Myocyte (in vitro differentiated cells): ENCODE results near the gene NTNG2. TPM values are rescaled to one million over a fixed set of nuclear protein-coding genes. Genes with fewer than 3 reads are reported as not detected.
A peak's percentile ranks its signal among the peaks of the same experiment; 100 is the strongest.

Source experiments
- DNase-seq: peaks from one replicate; pipeline ENCODE4 v3.0.0-alpha.2; 2012; ENCODE audit warnings: low read depth
- total RNA-seq: library from RNA; depleted of rRNA; stranded (reverse); fragments of >200 nt; gene quantifications from 2 replicates; pipeline ENCODE4 v1.2.3, GENCODE V29; 2014

NTNG2 gene
- total RNA-seq, 1 donor from 2014 or later: 2.0 TPM

DNA sequence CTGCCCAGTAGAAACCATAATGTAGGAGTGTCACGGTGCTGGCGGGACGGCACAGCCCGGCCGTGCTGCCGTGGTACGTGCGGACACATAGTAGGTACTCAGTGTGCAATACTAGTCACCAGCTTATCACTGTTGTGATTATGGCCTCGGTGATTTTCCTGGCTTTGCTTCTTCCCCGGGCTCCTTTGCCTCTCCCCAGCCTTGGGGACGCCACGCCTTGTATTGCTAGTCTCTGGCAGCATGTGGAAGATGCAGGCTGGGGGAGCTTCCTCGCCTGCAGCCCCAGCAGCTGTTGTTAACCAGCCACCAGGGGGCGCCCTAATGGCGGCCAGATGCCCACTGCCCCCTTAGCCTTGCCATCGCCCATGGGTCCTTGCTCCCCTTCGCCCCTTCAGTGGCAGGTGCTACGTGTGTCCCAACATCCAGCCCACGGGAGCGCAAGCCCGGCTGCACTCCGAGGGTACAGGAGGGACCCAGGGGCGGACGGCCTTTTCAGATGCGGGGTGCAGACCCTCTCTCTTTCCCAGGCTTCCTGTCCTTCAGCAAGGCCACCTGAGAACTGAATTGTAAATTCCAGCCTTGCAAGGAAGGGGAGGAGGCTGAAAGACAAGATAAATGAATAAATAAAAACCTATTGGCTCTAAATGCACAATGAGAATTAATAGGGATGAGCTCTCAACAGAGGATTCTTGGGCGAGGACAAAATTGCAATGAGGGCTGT is 8.0 kb downstream of the NTNG2 start:
- peak; percentile 54 for DNase-seq

- no peak for DNase-seq
Measured at GRCh38 chr9:132171702-132172101, 9.8 kb downstream of the NTNG2 start.

GRCh38 chr9:132172185-132172584 is 10.3 kb downstream of the NTNG2 start:
- no peak for DNase-seq

DNA sequence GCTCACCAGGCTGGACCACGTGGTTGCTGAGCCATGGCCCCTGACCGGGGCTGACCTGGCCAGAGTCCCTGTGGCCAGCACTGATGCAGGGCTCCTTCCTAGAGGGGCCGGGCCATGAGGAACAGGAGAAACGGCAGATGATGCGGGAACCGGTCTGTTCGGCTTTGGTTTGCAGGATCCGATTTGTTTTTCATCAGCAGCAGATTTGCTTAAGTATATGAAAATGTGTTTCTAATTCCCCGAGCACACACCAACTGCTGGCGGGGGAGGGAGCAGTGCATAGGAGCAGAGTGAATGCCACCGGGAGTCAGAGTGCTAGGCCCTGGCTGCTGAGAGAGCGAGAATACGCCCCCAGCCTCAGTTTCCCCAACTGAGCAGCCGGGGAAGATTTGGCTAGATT is 13.6 kb downstream of the NTNG2 start:
- DNase-seq: no peak

- DNase-seq: no peak
Measured at GRCh38 chr9:132176338-132176737, 14.5 kb downstream of the NTNG2 start.

DNA sequence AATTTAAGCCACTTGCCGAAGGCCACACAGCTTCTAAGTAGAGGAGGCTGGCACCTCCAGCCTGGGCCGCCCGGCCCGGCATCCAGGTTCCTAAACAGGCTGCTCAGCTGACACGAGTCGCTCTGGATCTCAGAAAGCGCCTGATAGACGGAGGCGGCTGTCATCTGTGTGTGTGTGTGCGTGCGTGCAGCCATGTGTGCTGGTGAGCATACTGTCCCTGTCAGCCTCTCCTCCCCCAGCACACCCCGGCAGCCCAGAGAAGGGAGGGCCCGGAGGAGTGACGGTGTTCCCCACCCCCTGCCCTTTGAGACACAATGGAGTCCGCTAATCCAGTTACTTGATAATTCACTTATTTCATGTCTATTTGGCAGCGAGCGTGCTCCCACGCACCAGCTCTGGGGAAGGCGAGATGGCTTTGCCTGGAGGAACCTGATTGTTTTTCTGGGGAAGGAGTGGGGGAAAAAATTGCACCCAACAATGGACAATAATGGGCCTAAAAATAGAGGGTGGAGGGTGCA is 20.0 kb downstream of the NTNG2 start:
- peak; percentile 26 for DNase-seq

DNA sequence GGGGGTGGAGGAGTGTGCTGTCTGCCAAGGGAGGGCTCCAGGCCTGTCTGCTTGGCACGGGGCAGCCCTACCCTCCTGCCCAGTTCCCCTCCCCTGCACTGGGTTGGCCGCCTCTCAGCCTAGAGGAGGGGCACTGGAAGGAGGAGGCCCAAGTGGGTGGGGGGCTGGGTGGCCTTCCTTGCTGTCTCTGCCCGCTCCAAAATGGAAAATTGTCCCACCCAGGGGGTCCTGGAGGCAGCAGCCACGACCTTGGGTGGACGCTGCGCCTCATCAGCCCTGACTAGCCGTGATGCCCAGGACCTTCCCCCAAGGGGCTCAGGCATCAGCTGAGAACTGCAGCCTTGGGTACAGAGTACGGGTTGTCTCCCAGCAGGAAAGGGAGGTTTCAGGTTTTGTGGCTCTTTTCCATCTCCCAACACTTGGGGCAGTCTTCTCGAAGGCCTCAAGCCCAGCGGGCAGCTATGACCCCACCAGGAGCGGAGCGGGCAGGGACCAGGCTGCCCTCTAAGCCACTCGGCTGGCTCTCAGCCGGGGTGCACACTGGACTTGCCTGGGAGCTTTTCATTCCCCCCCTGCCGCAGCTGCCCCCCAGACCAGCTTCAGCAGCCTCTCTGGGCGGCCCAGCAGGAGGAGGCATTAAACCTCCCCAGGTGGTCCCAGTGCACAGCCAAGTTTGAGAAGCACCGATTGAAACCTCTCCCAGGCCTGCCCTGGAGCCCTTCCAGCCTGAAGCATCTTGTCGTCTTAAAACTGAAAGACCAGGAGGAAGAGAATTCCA is 20.6 kb downstream of the NTNG2 start:
- DNase-seq: no peak

GRCh38 chr9:132183134-132183533 is 21.3 kb downstream of the NTNG2 start:
- DNase-seq: no peak

DNA sequence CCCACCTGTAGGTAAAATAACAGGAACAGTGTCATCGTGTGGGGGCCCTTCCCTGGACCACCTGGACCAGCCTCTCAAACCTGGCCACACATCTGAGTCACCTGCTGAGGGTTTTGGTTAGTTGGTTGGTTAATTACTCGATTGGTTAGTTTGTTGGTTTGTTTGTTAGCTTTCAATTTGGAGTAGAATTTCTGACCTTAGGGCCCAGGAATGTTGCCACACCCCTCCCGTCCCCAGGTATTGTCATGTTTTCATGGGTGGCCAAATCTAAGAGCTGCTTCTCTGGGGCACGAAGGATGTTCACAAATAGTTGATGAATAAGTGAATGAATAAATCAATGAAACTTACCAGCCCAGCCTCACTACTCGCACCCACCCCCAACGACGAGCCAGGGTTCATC is 21.9 kb downstream of the NTNG2 start:
- no peak for DNase-seq

DNA sequence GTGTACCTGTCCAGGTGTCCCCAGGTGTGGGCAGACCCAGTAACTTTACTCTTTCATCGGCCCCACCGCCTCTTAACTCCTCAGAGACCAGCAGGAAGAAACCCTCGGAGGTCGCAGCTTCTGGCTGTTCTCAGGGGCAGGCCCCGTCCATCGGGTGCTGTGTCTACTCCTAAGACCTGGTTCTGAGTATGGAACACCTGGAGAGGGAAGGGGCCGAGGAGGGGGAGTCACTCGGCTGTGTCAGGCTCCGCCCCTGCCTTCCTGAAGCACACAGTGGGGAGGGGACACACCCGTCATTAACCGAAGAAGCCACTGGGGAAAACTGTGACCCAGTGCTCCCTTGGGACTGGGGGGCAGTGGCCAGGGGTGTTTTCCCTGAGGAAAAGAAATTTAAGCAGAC is 22.3 kb downstream of the NTNG2 start:
- DNase-seq: no peak

- no peak for DNase-seq
Measured at GRCh38 chr9:132185073-132186009, 23.5 kb downstream of the NTNG2 start.

DNA sequence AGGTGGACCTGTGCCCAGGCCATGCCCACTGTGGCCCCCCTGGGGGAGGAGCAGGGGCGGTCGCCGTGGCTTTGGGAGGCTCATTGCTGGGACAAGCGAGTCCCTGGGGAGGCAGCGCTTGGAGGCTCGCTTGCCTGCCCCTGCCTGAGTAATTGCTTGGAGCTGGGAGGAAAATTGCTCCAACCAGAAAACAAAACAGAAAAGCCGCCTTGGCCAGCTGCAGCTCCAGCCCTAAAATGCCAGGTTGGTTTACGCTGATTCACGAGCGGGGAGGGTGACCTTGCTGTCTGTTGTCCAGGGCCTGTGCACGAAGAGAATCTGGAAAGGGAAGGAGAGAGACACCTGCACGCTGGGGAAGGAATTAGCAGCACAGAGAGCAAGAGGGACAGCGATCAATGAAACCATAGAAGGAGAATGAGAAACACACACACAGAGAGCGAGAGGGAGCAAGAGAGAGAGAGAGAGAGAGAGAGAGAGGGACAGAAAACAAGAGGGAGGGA is 25.3 kb downstream of the NTNG2 start:
- peak; percentile 15 for DNase-seq

DNA sequence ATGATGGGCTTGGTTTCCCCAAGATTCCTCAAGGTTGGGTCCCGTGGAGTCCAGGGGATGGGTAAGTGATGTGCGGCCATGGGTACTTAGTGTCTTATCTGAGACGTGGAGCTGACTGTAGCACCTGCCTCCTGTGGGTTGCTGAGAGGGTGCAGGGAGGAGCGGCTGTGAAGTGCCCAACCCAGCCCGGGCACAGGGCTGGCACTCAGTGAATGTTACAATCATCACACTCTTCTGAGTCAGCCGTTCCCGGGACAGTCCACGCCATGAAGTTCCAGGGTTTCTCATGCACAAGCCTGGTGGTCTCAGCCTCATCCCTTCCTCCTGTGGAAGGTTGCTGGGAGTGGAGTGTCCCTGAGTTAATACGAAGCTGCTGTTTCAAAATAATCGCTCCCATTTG is 29.1 kb downstream of the NTNG2 start:
- DNase-seq: no peak

DNA sequence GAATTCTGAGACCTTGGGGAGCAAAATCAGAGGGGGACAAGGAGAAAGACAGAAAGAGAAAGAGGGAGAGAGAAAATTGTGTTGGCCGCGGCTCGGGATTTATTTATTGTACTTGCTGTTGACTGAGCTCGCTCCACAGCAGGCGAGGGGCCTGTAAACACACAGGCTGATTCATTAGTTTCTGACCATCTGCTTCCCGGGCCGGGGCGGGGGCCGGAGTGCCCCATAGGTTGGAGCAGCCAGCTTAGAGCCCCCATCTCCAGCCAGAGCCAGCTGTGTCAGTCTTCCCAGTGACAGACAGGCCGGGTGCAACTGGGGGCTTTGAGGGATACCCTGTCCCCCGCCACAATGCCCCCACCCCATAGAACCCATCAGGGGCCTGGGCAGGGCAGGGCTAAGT is 30.9 kb downstream of the NTNG2 start:
- DNase-seq: no peak

DNA sequence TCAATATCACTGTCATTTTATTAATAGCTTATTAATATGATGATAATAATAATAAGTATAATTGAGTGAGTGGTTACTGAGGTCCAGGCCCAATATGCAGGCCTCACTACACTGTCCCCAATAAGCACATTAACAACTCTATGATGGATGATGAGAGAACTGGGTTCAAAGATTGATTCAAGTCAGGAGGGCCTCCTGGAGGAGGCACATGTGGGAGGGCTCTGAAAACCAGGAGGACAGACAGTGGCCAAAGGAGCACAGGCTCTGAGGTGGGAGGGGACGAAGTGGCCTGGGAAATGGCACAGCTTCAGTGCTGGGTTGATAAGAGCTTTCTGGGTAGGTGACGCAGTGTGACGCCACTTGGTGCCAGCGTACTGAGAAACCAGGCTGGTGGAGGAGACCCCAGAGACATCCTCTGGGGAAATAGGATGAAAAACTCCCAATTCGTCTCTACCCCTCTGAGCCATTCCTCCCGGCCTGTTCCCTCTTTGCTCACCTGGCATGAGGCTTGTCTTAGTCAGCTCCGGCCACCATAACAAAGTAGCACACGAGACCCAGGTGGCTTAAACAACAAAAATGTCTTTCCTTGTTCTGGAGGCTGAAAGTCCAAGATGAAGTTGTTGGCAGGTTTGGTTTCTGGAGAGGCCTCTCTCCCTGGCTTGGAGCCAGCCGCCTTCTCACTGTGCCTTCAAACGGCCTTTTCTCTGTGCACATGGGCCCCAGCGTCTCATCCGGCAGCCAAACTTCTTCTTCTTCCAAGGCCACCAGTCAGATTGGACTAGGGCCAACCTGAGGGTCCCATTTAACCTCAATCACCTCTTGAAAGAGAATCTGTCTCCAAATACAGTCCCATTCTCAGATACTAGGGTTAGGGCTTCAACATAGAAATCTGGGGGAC is 31.6 kb downstream of the NTNG2 start:
- no peak for DNase-seq

GRCh38 chr9:132194508-132194907 is 32.6 kb downstream of the NTNG2 start:
- DNase-seq: no peak

DNA sequence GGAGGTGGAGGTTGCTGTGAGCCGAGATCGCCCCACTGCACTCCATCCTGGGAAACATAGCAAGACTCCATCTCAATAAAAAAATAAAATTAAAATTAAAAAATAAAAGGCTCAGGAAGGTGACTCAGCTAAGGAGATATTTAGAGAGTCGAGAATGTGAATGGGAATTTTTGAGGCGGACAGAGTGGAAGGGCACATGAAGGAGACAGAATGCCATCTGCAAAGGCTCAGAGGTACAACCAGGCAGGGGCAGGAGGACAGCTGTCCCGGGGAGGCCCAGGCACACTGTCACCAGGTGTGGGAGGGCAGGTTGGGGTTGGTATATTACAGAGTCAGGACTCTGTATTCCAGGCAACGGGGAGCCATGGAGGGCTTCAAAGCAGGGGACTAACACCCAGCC is 35.5 kb downstream of the NTNG2 start:
- no peak for DNase-seq

- DNase-seq: no peak
Measured at GRCh38 chr9:132197856-132198550, 36.1 kb downstream of the NTNG2 start.

DNA sequence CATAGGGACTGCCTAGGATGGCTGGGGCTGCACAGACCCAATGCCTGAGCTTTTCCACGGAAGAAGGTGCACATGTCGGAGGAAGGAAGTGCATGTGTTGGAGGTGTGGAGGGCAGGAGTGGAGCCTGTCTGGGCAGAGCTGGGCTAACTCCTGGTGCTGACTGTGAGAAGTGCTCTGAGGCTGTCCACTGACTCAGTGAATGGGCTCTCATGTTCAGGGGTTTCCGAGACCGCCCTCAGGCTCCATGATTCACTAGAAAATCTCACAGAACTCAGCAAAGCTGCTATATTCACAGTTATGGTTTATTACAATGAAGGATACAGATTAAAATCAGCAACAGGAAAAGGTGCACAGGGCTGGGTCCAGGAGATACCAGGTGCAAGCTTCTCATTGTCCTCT is 37.2 kb downstream of the NTNG2 start:
- DNase-seq: no peak

GRCh38 chr9:132200706-132201105 is 38.8 kb downstream of the NTNG2 start:
- DNase-seq: no peak
